ENCODE data around the gene PDHX. TPM values are rescaled to one million over a fixed set of nuclear protein-coding genes. Genes with fewer than 3 reads are reported as not detected.

Gene PDHX
- polyA plus RNA-seq, 1 donor (not counting 4 experiments of a cell fraction or from before 2014, with no cell fraction given), result 28.5 TPM

- dilution Hi-C loops (cut with MboI; ENCODE audit: extremely low pct_ligation_motif_present, low sequenced_read_pairs), result no loop called here
- TF ChIP-seq CTCF (optimal IDR thresholded peaks at IDR 0.05 in 1 of 3, IDR thresholded peaks at IDR 0.05 in 1 of 3, conservative IDR thresholded peaks at IDR 0.05 in 1 of 3; ENCODE audit: extremely low read depth in 1 of 3, insufficient read depth in 2 of 3, low read length in 3 of 3) (no peak), EZH2 (IDR thresholded peaks at IDR 0.05; ENCODE audit: low read length) (no peak)
- Histone ChIP-seq H3K4me1 (ENCODE audit: control insufficient read depth, extremely low read depth, insufficient read depth, low read length) (peaks cover 12% of the 10 kb centered on the region), H3K79me2 (ENCODE audit: control insufficient read depth, insufficient read depth, low read length) (peaks cover 41% of the 10 kb centered on the region), H3K4me2 (ENCODE audit: control insufficient read depth, extremely low read depth, insufficient read depth, low read depth, low read length) (no peak overlapping the region), H3K27me3 (ENCODE audit: control insufficient read depth, extremely low read depth, insufficient read depth, low read length) (no peaks in the 10 kb centered on the region), H3K36me3 (ENCODE audit: control insufficient read depth in 2 of 2, extremely low read depth in 1 of 2, insufficient read depth in 2 of 2, low read length in 2 of 2) (peaks cover 0 to 4% of the 10 kb centered on the region in 2 experiments), H3K9me1 (ENCODE audit: control insufficient read depth, extremely low read depth, insufficient read depth, low read length) (no peaks in the 10 kb centered on the region), H3K4me3 (ENCODE audit: control insufficient read depth in 2 of 3, extremely low read depth in 1 of 3, insufficient read depth in 2 of 3, low read depth in 1 of 3, low read length in 3 of 3) (no peak overlapping the region), H3K27ac (ENCODE audit: control insufficient read depth, insufficient read depth, low read length) (no peak overlapping the region), H4K20me1 (ENCODE audit: control insufficient read depth, extremely low read depth, insufficient read depth, low read length) (no peaks in the 10 kb centered on the region), H2AFZ (ENCODE audit: control insufficient read depth, low read length) (no peak overlapping the region), H3K9me3 (ENCODE audit: control insufficient read depth, low read depth, low read length) (no peaks in the 10 kb centered on the region), H3K9ac (ENCODE audit: control insufficient read depth, extremely low read depth, insufficient read depth, low read length) (no peak overlapping the region)
- FAIRE-seq (no peak), DNase-seq (ENCODE audit: low read depth, low spot score) (no peak)
Observed at GRCh38 chr11:34928268-34928959, 12.0 kb downstream of the PDHX start.

- H3K9ac ChIP-seq (ENCODE audit: control insufficient read depth, extremely low read depth, insufficient read depth, low read length), result no peak overlapping the region
- H3K4me2 ChIP-seq (ENCODE audit: control insufficient read depth, extremely low read depth, insufficient read depth, low read depth, low read length), result no peak overlapping the region
- no peak for DNase-seq (ENCODE audit: low read depth, low spot score)
- peaks cover 0 to 4% of the 10 kb centered on the region in 2 experiments for H3K36me3 ChIP-seq (ENCODE audit: control insufficient read depth in 2 of 2, extremely low read depth in 1 of 2, insufficient read depth in 2 of 2, low read length in 2 of 2)
- H3K4me3 ChIP-seq (ENCODE audit: control insufficient read depth in 2 of 3, extremely low read depth in 1 of 3, insufficient read depth in 2 of 3, low read depth in 1 of 3, low read length in 3 of 3), result no peak overlapping the region
- TF ChIP-seq EZH2 (IDR thresholded peaks at IDR 0.05; ENCODE audit: low read length), result no peak
- no peak for TF ChIP-seq CTCF (optimal IDR thresholded peaks at IDR 0.05 in 1 of 3, IDR thresholded peaks at IDR 0.05 in 1 of 3, conservative IDR thresholded peaks at IDR 0.05 in 1 of 3; ENCODE audit: extremely low read depth in 1 of 3, insufficient read depth in 2 of 3, low read length in 3 of 3)
- peaks cover 35% of the 10 kb centered on the region for H3K79me2 ChIP-seq (ENCODE audit: control insufficient read depth, insufficient read depth, low read length)
- no peaks in the 10 kb centered on the region for H3K9me1 ChIP-seq (ENCODE audit: control insufficient read depth, extremely low read depth, insufficient read depth, low read length)
- H3K9me3 ChIP-seq (ENCODE audit: control insufficient read depth, low read depth, low read length), result no peaks in the 10 kb centered on the region
- no peak overlapping the region for H2AFZ ChIP-seq (ENCODE audit: control insufficient read depth, low read length)
- no peaks in the 10 kb centered on the region for H4K20me1 ChIP-seq (ENCODE audit: control insufficient read depth, extremely low read depth, insufficient read depth, low read length)
- FAIRE-seq, result no peak
- H3K4me1 ChIP-seq (ENCODE audit: control insufficient read depth, extremely low read depth, insufficient read depth, low read length), result peaks cover 12% of the 10 kb centered on the region
- no peaks in the 10 kb centered on the region for H3K27me3 ChIP-seq (ENCODE audit: control insufficient read depth, extremely low read depth, insufficient read depth, low read length)
- dilution Hi-C loops (cut with MboI; ENCODE audit: extremely low pct_ligation_motif_present, low sequenced_read_pairs), result no loop called here
- no peak overlapping the region for H3K27ac ChIP-seq (ENCODE audit: control insufficient read depth, insufficient read depth, low read length)
Observed at GRCh38 chr11:34928960-34929680, 12.7 kb downstream of the PDHX start.

Data from keratinocyte (primary cell).